Urothelium cell line (cell line): Measurements from ENCODE around the gene PYCR2.

Source experiments
- DNase-seq: peaks from one replicate; pipeline ENCODE4 v3.0.0; 2011; ENCODE audit warnings: low spot score, mixed read lengths
- FAIRE-seq: peaks from 2 replicates; lab custom pipeline; 2011; peaks lifted over from hg19 to GRCh38; lab: Jason Lieb, UNC

PYCR2 gene

DNA sequence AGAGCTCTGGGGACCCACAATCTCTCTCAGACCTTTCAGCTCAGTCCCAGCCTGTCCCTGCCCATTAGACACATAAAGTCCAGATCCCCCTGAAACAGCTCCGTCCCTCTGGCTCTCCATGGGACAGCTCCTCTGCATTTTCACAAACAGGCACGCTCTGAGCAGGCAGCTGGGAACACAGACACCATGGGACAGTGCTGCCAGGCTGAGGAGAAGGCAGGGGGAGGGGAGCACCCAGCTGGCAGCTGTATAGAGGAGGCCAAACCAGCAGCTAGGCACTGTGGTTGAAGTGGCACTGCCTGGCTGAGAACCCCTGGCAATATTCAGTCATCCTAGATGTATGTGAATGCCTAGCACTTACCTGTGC lies 43.8 kb downstream of the PYCR2 start:
- DNase-seq (no peak), FAIRE-seq (no peak)

DNA sequence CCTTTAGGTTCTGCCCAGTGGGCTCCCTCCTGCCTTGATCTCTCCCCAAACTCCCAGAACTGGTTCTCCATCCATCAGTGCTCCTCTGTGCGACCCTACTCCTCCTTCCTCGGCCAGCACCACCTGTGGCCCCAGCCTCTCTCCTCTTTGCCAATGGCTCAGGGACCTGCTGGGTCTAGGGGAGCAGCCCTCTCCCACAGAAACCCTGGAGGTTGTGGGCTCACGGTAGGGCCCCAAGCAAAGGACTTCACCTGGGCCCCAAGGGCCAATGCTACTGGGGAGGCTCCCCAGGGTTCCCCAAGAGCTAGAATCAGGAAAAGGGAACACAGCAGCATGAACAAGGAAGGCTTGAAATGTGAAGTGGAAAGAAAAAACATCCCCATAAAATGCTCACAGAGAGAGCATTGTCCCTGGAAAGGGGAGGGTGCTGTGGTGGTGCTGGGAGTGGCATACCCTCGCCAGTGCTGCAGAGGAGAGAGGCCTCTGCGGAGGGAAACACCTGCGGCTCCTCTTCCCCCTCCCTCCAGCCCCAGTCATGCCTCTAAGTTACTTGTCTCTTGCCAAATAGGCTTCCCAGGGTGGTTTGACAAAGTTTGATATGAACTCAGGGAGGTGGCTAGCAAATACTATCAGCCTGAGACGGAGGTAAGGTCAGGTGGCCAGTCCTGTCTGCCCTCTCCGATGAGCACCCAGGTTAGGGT lies 44.4 kb downstream of the PYCR2 start:
- FAIRE-seq = no peak

DNA sequence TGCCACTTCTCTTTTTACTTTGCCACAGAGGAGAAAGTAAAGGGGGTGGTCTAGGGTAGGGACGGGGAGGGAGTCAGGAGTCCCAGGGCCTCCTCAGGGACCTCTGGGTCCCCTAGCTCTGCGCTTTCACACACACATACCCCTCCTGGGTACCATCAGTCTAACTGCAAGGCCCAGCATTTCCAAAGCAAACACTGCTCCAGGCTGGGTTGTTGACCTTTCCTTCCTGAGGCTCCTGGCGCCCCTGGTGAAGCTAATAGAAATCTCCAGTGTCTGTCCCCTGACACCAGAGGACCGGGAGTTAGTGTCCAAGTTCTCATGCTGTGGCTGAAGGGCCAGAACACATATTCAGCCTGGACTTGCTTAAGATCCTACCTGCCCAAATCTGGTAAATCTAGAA lies 45.8 kb downstream of the PYCR2 start:
- DNase-seq (no peak), FAIRE-seq (no peak)

More for the DNA sequence above, 44.4 kb downstream of the PYCR2 start:
- DNase-seq = no peak

DNA sequence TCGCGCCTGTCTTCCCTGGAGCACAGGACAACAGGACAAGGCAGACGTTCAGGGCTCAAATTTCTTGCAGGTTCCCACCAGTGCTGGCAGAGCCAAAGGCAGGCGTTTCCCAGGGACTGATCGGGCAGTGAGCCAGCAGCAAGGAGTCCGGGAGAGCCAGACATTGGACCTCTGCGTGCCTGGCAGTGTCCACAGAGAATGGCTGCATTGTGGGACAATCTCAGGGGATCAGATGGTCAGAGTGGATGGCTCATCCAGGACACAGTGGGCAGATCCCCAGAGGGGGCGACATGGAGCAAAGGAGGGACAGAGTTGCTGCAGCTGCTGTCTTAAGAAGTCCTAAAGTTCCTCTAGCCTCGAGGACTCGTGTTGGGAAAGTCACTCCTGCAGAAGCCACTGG lies 46.5 kb downstream of the PYCR2 start:
- FAIRE-seq (no peak), DNase-seq (no peak)

DNA sequence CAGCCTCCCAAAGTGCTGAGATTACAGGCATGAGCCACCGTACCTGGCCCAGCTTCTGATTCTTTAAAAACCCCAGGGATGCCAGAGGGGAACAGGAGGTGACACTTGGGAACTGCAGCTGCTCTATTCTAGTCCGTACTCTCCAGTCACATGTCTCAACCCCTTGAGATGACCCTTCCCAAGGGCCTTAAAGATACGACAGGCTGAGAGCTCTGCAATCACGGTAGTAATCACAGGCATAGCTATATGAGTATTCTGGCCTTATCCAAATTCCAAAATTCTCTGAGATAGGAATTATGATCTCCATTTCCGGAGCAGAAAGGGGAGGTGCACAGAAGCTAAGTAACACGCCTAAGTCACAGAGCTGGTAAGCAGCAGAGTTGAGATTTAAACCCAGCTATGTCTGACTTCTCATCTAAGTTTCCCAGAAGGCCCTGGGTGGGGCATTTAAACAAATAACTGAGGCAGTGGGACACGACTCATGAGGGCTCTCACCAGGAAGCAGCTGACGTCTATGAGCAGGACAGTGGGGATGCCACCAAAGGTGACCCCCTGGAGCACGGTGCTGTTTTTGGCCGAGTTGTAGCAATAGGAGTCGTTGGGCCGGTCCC lies 47.0 kb downstream of the PYCR2 start:
- DNase-seq (no peak), FAIRE-seq (no peak)

DNA sequence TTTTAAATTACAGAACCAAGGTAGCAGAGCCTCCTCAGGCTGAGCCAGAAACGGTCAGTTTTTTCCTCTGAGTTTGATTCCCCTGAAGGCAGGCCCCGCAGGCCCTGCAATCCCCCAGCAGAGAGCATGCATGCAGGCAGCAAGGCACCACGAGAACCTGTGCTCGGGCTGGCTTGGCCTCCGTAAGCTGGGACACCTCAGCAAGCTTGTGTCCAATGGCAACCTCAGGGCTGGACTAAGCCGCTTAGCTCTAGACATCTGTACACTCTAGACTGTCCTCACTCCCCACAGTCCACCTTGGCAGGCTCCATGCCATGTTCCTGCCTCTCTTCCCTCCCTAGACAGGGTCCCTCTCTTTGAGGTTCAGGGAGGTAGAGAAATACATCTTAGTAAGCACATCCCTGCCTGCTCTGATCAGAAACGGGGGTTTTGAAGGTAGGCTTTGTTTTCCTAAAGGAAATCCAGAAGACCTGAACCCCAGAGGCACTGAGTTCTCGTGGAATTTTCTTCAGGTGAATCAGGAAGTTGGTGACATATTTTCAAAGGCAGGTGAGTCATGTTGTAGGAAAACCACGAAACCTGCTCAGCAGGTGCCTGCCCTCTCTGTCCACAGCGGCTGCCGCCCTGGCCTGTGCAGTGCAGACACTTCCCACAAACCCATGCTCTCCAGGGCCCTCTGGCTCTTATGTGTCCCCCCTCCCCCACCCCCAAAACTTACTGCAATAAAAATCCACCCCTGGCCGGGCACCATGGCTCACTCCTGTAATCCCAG lies 48.8 kb downstream of the PYCR2 start:
- DNase-seq (no peak), FAIRE-seq (no peak)

GRCh38 chr1:225874431-225874830 lies 49.6 kb downstream of the PYCR2 start:
- DNase-seq = no peak

GRCh38 chr1:225873281-225873850 lies 50.7 kb downstream of the PYCR2 start:
- DNase-seq = no peak
- no peak for FAIRE-seq

More at GRCh38 chr1:225874431-225874830, 49.6 kb downstream of the PYCR2 start:
- no peak for FAIRE-seq

DNA sequence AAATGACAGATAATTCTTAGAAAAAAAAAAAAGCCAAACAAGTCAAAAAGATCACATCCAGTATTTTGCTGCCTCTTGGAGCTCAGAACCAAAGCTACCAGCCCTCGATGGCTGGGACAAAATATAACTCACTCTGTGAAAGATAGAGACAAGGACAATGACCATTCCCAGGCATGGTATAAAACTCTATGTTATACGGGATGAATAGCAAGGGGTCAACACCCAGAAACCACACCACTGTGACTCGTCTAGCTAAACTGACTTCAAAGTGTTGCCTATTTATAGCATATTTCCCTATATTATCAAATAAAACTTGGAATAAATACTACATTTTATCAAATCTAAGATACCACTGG lies 52.0 kb downstream of the PYCR2 start:
- DNase-seq (no peak), FAIRE-seq (no peak)

DNA sequence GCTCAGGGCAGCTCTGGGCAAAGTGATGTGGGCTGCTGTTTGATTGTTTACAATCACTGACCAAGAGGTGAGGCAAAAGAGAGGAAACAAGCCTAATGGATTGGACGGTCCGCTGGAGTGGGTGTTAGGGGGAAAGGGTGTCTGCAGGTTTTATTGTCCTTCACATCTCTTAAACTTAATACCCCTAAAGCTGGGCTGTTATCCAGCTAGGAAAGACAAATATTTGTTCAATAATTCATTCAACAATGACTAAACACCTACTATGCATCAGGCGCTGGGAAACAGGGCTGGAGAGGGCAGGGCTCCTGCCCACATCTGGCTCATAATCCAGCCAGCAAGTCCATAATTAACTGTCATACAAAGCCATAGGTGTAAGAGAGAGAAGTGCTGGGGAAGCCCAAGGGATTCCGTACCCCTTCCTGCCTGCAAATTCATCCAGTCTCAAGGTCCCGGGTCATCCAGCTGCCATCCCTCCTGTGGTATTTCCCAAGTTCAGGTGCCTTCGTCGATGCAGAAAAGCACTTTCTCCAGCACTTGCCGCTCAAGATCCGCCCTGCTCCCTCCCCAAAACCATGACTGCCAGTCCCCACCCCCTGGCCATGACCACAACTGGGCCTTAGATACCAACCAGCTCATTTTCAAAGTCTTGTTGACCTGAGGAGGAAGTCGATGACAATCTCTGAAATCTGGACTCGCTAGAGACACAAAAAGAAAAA lies 52.5 kb downstream of the PYCR2 start:
- FAIRE-seq = no peak
- DNase-seq = no peak

- no peak for FAIRE-seq
Measured at GRCh38 chr1:225870911-225871310, 53.1 kb downstream of the PYCR2 start.

More at GRCh38 chr1:225870911-225871310, 53.1 kb downstream of the PYCR2 start:
- no peak for DNase-seq
